NCI-H1417 (cell line): ENCODE data around the gene ANTXR2.

Experiments used
- DNase-seq, 3 experiments: peaks; one replicate each; lab custom pipeline; 2025; lab: John Stamatoyannopoulos, UW

Gene ANTXR2

GRCh38 chr4:79864500-79865200 is 208.4 kb downstream of the ANTXR2 start:
- peak; percentile 62 to 97 (median 81) for DNase-seq

- no peak for DNase-seq
These were observed 209.7 kb downstream of the ANTXR2 start for GRCh38 chr4:79863333-79863732.

- no peak for DNase-seq
These were observed 210.2 kb downstream of the ANTXR2 start for GRCh38 chr4:79862821-79863220.

GRCh38 chr4:79857811-79858210 is 215.2 kb downstream of the ANTXR2 start:
- no peak for DNase-seq

GRCh38 chr4:79856196-79856595 is 216.8 kb downstream of the ANTXR2 start:
- no peak for DNase-seq

- DNase-seq = peak in 1 of 3 experiments; percentile 22
These were observed 218.1 kb downstream of the ANTXR2 start for GRCh38 chr4:79854856-79855502.

- peak in 1 of 3 experiments; percentile 10 for DNase-seq
These were observed 220.7 kb downstream of the ANTXR2 start for GRCh38 chr4:79852305-79852730.

GRCh38 chr4:79851625-79852304 is 221.3 kb downstream of the ANTXR2 start:
- no peak for DNase-seq
